HG03469 (cell line): ENCODE measurements around the gene GCHFR.

ENCODE experiments used
- ATAC-seq: cut with Tn5 transposase; IDR thresholded peaks from one replicate; pipeline ENCODE4 v1.9.1; 2021; ENCODE audit warnings: mild to moderate bottlenecking, moderate library complexity, moderate number of reproducible peaks; ENCODE audit not compliant: unreplicated experiment

Gene GCHFR

DNA sequence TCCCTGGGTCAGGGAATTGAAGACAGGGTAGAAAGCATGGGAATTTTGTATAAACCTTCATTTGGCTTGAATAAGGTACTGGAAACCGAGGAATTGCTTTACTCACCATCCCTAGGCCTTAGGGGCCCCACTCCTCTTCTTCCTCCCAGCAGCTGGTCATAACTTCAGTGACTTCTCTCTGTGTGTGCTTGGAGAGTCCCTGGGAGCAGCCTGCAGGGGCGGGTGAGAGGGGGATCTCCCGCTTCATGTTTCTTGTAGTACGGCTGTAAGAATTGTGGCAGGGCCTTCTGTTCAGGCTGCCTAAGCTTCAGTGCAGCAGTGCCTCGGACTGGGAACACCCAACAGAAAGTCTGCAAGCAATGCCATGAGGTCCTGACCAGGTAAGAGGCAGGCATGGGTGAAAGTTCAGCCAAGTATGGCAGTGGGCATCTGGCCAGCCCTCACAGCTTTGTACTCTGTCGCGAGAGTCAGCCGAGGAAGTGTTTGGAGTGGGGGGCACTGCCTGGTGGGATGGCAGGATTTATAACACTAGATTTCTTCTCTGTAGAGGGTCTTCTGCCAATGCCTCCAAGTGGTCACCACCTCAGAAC, 45.1 kb downstream of the GCHFR start:
- no peak for ATAC-seq

- ATAC-seq: no peak
Measured at GRCh38 chr15:40812721-40813425, 49.0 kb downstream of the GCHFR start.

DNA sequence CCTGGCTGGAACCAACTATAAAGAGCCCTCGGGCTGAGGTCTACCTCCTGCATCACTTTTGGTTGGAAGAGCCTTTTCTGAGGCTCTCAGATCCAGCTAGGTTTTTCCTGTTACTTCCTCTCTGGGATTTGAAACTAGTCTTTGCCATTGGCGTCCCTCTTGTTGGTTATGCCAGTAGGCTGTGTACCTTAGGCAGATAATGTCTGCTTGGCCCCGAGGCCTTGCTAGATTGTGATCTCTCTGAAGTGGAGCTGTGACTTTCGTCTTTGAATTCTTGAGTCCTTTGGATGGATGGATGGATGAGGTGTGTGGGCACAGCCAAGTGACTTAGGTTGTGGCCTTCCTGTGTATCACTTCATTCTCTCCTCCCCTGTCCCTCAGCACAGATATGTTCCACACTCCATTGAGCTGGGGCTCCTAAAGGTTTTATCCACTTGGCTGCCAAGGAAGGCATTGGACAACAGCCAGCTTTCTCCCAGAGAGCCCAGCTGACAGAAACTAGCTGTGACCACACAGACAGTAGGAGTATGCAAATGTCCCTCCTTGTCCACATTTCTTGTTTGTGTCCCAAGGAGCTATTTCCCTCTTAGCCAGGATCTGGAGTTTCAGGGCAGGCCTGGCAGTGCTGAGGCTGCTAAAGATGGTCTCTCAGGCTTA, 51.3 kb downstream of the GCHFR start:
- ATAC-seq: no peak
